NCI-H2196 (cell line): ENCODE measurements around the gene ITPKA.

Experiments used
- DNase-seq: peaks from one replicate; lab custom pipeline; 2025; ENCODE audit not compliant: unreplicated experiment; lab: John Stamatoyannopoulos, UW

The ITPKA gene

GRCh38 chr15:41507820-41508290 lies 14.2 kb downstream of the ITPKA start:
- DNase-seq: peak; percentile 57

- DNase-seq: no peak
Observed at GRCh38 chr15:41510728-41511127, 17.1 kb downstream of the ITPKA start.

GRCh38 chr15:41511331-41511898 lies 17.7 kb downstream of the ITPKA start:
- DNase-seq: no peak

- no peak for DNase-seq
Observed at GRCh38 chr15:41511899-41512369, 18.3 kb downstream of the ITPKA start.

GRCh38 chr15:41512512-41512939 lies 18.9 kb downstream of the ITPKA start:
- DNase-seq: no peak

GRCh38 chr15:41512940-41513505 lies 19.3 kb downstream of the ITPKA start:
- DNase-seq: no peak

GRCh38 chr15:41513506-41514227 lies 20.0 kb downstream of the ITPKA start, which contains the start of gene LTK:
TSS of gene LTK (minus strand) at chr15:41513827. CDS start at chr15:41513709, 118 bp downstream.
- DNase-seq: no peak

GRCh38 chr15:41517895-41518449 lies 24.3 kb downstream of the ITPKA start:
- DNase-seq: no peak

- DNase-seq: no peak
Observed at GRCh38 chr15:41520636-41521035, 27.0 kb downstream of the ITPKA start.

- no peak for DNase-seq
Observed at GRCh38 chr15:41521614-41522013, 27.9 kb downstream of the ITPKA start.

- DNase-seq: no peak
Observed at GRCh38 chr15:41523097-41523496, 29.4 kb downstream of the ITPKA start.

GRCh38 chr15:41530363-41530956 lies 36.8 kb downstream of the ITPKA start:
- no peak for DNase-seq

- no peak for DNase-seq
Observed at GRCh38 chr15:41535544-41535943, 41.9 kb downstream of the ITPKA start.

- no peak for DNase-seq
Observed at GRCh38 chr15:41536866-41537265, 43.2 kb downstream of the ITPKA start.

GRCh38 chr15:41543521-41543870 lies 49.8 kb downstream of the ITPKA start:
- DNase-seq: no peak

- DNase-seq: no peak
Observed at GRCh38 chr15:41544650-41545015, 51.0 kb downstream of the ITPKA start.

- DNase-seq: no peak
Observed at GRCh38 chr15:41545218-41545617, 51.5 kb downstream of the ITPKA start.

GRCh38 chr15:41546851-41547786 lies 53.4 kb downstream of the ITPKA start:
- DNase-seq: no peak

- no peak for DNase-seq
Observed at GRCh38 chr15:41550066-41550775, 56.5 kb downstream of the ITPKA start.
